Measurements from ENCODE around the gene ALDH3A1.

The ALDH3A1 gene

GRCh38 chr17:19719355-19720209, 28.5 kb downstream of the ALDH3A1 start:
- DNase-seq (ENCODE audit: low read depth): no peak

- no peak for DNase-seq (ENCODE audit: low read depth)
Measured at GRCh38 chr17:19718613-19719354, 29.3 kb downstream of the ALDH3A1 start.

GRCh38 chr17:19718041-19718612, 30.0 kb downstream of the ALDH3A1 start:
- no peak for DNase-seq (ENCODE audit: low read depth)

- DNase-seq (ENCODE audit: low read depth): no peak
Measured at GRCh38 chr17:19717411-19717908, 30.6 kb downstream of the ALDH3A1 start.

- no peak for DNase-seq (ENCODE audit: low read depth)
Measured at GRCh38 chr17:19717031-19717360, 31.1 kb downstream of the ALDH3A1 start.

GRCh38 chr17:19716108-19717030, 31.7 kb downstream of the ALDH3A1 start, which contains the start of gene SLC47A2:
Gene SLC47A2, minus strand, starts transcription at chr17:19716584. Its CDS starts 29 bp downstream, at chr17:19716555.
- no peak for DNase-seq (ENCODE audit: low read depth)

- DNase-seq (ENCODE audit: low read depth): no peak
Measured at GRCh38 chr17:19714542-19715411, 33.3 kb downstream of the ALDH3A1 start.

- DNase-seq (ENCODE audit: low read depth): no peak
Measured at GRCh38 chr17:19713901-19714361, 34.2 kb downstream of the ALDH3A1 start.

GRCh38 chr17:19713462-19713861, 34.6 kb downstream of the ALDH3A1 start:
- DNase-seq (ENCODE audit: low read depth): no peak

GRCh38 chr17:19712436-19713004, 35.6 kb downstream of the ALDH3A1 start:
- no peak for DNase-seq (ENCODE audit: low read depth)

GRCh38 chr17:19709841-19710240, 38.3 kb downstream of the ALDH3A1 start:
- DNase-seq (ENCODE audit: low read depth): no peak

GRCh38 chr17:19708431-19709175, 39.5 kb downstream of the ALDH3A1 start:
- DNase-seq (ENCODE audit: low read depth): no peak

- no peak for DNase-seq (ENCODE audit: low read depth)
Measured at GRCh38 chr17:19707728-19708221, 40.3 kb downstream of the ALDH3A1 start.

- DNase-seq (ENCODE audit: low read depth): no peak
Measured at GRCh38 chr17:19706791-19707727, 41.0 kb downstream of the ALDH3A1 start.

- no peak for DNase-seq (ENCODE audit: low read depth)
Measured at GRCh38 chr17:19705771-19706770, 42.0 kb downstream of the ALDH3A1 start.

- DNase-seq (ENCODE audit: low read depth): no peak
Measured at GRCh38 chr17:19705201-19705600, 42.9 kb downstream of the ALDH3A1 start.
